Heart left ventricle (tissue), 13 donors: ENCODE data around the gene TMEM271.

Experiments used
- POLR2A ChIP-seq, 2 donors: fragments of 450-650 bp; IDR thresholded peaks; one replicate each; pipeline ENCODE4 v1.6.1; 2017; ENCODE audit warnings: antibody characterized with exemption in 2 of 2, mild to moderate bottlenecking in 2 of 2, moderate library complexity in 2 of 2
- TF ChIP-seq, protein P1 (sequence below), 12 donors: fragments of 200-600 bp; sonication (generic) in 4 of 12; IDR thresholded peaks; one replicate each; pipeline versions ENCODE4 v1.5.0 to v1.8.0; 2018 to 2022; ENCODE audit warnings: antibody characterized with exemption in 12 of 12, mild to moderate bottlenecking in 5 of 12
- donor health status: ischemic (EF 13 %, LVEDD 7.1; RV severe dilation, severe dysfunction).
- donor health status: DM: no; HTN: yes; CAD: no.
- donor health status: DM: no; HTN: no; CAD: no.
- donor health status: ischemic (EF 25% LVEDD 6.9; RV normal size, moderate dysfunction).
- donor health status: ischemic (EF 25% LVEDD 5.7; RV mildly dilated, moderate dysfunction).
- donor health status: ischemic (EF 35%, LVEDD 5.7; RV mildly dilated, moderate dysfunction).
- donor health status: nonischemic (EF 11% LVEDD 7.7; RV severe dilation, severe dysfunction).
- donor health status: DM: yes; HTN: yes; CAD: no.
- donor health status: PGD.
- donor health status: ischemic (EF 29% LVEDD 5.4; RV normal size, mild dysfunction).
- donor health status: nonischemic (EF 23%, LVEDD 6.1; RV moderate dilation, normal function).

DNA sequence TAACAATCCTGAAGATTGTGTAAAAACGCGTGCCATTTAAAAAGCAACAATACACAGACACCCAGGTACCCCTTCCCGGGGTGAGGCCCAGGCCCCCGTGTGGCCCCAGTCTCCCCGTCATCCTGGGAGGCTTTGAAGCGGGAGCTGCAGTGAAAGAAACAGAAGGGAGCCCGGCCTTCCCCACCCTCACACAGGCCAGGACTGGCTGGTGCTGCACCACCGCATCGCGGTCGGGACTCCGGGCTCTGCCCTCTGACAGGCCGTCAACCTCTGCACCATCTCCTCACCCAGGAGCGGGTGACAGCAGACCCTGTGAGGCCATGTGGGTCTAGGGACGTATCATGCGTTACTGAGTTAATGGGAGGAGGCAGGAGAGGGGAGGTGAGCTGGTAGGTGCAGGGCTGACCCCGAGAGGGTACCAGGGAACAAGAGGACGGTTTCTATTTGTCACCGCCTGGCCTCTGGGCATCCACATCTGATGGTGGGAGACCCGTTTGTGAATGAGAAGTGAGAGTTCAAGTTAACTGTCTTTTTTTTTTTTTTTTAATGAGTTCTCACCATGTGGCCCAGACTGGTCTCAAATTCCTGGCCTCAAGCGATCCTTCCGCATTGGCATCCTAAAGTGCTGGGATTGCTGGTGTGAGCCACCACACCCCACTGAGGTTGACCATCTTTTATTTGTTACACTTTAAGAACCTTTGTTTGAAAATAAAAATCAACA lies 49.7 kb downstream of the TMEM271 start:
- no peak for TF ChIP-seq POLR2A (IDR thresholded peaks at IDR 0.05)
- TF ChIP-seq, protein P1, sequence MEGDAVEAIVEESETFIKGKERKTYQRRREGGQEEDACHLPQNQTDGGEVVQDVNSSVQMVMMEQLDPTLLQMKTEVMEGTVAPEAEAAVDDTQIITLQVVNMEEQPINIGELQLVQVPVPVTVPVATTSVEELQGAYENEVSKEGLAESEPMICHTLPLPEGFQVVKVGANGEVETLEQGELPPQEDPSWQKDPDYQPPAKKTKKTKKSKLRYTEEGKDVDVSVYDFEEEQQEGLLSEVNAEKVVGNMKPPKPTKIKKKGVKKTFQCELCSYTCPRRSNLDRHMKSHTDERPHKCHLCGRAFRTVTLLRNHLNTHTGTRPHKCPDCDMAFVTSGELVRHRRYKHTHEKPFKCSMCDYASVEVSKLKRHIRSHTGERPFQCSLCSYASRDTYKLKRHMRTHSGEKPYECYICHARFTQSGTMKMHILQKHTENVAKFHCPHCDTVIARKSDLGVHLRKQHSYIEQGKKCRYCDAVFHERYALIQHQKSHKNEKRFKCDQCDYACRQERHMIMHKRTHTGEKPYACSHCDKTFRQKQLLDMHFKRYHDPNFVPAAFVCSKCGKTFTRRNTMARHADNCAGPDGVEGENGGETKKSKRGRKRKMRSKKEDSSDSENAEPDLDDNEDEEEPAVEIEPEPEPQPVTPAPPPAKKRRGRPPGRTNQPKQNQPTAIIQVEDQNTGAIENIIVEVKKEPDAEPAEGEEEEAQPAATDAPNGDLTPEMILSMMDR (IDR thresholded peaks at IDR 0.05) = no peak
